ENCODE measurements around the gene EXOSC1. TPM values are rescaled to one million over a fixed set of nuclear protein-coding genes. Genes with fewer than 3 reads are reported as not detected.

The EXOSC1 gene
- total RNA-seq, 4 donors from 2014 or later, result 21.9 to 41.9 (median 30.7) TPM

- peak overlapping the region; percentile 21 to 45 (median 36) for H3K27ac ChIP-seq (replicated peaks in 1 of 4)
- H3K4me1 ChIP-seq, result peaks cover 0 to 7% (median 6%) of the 10 kb centered on the region in 4 donors
- TF ChIP-seq POLR2A (IDR thresholded peaks at IDR 0.05; ENCODE audit: low read depth) (no peak), EP300 (IDR thresholded peaks at IDR 0.05) (no peak), POLR2AphosphoS5 (IDR thresholded peaks at IDR 0.05) (peak in 1 of 2 donors; percentile 40)
- TF ChIP-seq, protein P1, sequence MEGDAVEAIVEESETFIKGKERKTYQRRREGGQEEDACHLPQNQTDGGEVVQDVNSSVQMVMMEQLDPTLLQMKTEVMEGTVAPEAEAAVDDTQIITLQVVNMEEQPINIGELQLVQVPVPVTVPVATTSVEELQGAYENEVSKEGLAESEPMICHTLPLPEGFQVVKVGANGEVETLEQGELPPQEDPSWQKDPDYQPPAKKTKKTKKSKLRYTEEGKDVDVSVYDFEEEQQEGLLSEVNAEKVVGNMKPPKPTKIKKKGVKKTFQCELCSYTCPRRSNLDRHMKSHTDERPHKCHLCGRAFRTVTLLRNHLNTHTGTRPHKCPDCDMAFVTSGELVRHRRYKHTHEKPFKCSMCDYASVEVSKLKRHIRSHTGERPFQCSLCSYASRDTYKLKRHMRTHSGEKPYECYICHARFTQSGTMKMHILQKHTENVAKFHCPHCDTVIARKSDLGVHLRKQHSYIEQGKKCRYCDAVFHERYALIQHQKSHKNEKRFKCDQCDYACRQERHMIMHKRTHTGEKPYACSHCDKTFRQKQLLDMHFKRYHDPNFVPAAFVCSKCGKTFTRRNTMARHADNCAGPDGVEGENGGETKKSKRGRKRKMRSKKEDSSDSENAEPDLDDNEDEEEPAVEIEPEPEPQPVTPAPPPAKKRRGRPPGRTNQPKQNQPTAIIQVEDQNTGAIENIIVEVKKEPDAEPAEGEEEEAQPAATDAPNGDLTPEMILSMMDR (IDR thresholded peaks at IDR 0.05), result peak; percentile 73 to 86 (median 84)
- 68% methylated on average over 4 of the region's 4 CpGs for WGBS
- H3K4me3 ChIP-seq, result no peak overlapping the region
- intact Hi-C loops (cut with DNase I), result loop anchor here (1.0 to 5.0 kb wide), 3 partner anchors 34 to 149 kb away; partner anchors contain the start of genes MMS19 and UBTD1
- no peaks in the 10 kb centered on the region for H3K27me3 ChIP-seq
- no peaks in the 10 kb centered on the region for H3K9me3 ChIP-seq
- H3K36me3 ChIP-seq, result peaks cover 83 to 100% (median 94%) of the 10 kb centered on the region in 4 donors
- DNase-seq (ENCODE audit: extremely low spot score), result no peak
Measured at GRCh38 chr10:97463363-97464132, 17.7 kb upstream of the EXOSC1 start.

DNA sequence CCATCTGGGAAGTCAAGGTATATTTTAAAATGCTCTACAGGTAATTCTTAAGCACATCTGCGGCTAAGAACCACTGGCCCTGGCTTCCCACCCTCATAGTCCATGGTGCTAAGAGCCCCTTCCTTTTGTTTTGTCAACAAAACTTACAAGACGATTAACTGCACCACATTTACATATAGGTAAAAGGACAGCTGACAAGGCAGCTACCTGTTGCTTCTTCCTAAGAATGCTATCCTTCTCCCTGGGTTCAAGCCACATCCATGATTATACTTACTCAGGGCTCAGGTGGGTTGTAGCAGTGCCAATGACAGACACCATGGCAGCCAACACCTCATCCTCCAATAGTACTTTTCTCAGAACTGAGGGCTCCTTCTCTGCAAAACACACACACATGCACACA is 16.5 kb upstream of the EXOSC1 start:
- Histone ChIP-seq H3K4me1 (peaks cover 0 to 7% (median 6%) of the 10 kb centered on the region in 4 donors), H3K27me3 (no peaks in the 10 kb centered on the region), H3K4me3 (no peak overlapping the region), H3K36me3 (peaks cover 70 to 100% (median 93%) of the 10 kb centered on the region in 4 donors), H3K9me3 (no peaks in the 10 kb centered on the region), H3K27ac (replicated peaks in 1 of 4) (no peak overlapping the region)
- 97% methylated on average over 2 of the region's 2 CpGs for WGBS
- TF ChIP-seq POLR2AphosphoS5 (IDR thresholded peaks at IDR 0.05), result no peak
- TF ChIP-seq, protein P1 (IDR thresholded peaks at IDR 0.05), result no peak
- TF ChIP-seq POLR2A (IDR thresholded peaks at IDR 0.05; ENCODE audit: low read depth), result no peak
- TF ChIP-seq EP300 (IDR thresholded peaks at IDR 0.05), result no peak
- DNase-seq (ENCODE audit: extremely low spot score), result no peak
- intact Hi-C loops (cut with DNase I), result loop anchor here (5.0 kb wide), 2 partner anchors 35 to 150 kb away; partner anchors contain the start of genes MMS19 and UBTD1

DNA sequence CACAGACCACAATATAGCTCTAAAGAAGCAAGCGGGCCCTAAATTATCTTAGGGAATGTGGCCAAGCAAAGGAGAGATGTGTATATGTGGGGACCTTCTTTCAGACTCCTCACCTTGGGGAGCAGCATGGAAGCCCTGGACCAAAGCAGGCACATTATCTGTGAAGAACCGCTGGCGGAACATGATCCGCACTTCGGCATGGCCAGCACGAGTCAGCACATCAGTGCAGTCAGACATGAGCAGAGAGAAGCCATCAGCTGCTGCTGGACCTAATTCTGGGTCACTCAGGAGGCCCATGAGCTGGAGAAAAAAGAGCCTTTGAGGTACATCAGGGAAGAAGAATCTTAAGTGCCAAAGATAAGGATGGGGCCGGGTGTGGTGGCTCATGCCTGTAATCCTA is 14.1 kb upstream of the EXOSC1 start:
- Histone ChIP-seq H3K36me3 (peaks cover 65 to 100% (median 90%) of the 10 kb centered on the region in 4 donors), H3K27me3 (no peaks in the 10 kb centered on the region), H3K4me3 (no peak overlapping the region), H3K9me3 (no peaks in the 10 kb centered on the region), H3K27ac (replicated peaks in 1 of 4) (peak overlapping the region in 1 of 4 donors; percentile 52), H3K4me1 (peaks cover under 1 to 11% (median 7%) of the 10 kb centered on the region in 4 donors)
- 75% methylated on average over 7 of the region's 7 CpGs for WGBS
- intact Hi-C loops (cut with DNase I), result loop anchor here (5.0 kb wide), 2 partner anchors 37 to 152 kb away; partner anchors contain the start of genes MMS19 and UBTD1
- TF ChIP-seq, protein P1 (IDR thresholded peaks at IDR 0.05), result no peak
- TF ChIP-seq POLR2A (IDR thresholded peaks at IDR 0.05; ENCODE audit: low read depth), result no peak
- no peak for TF ChIP-seq POLR2AphosphoS5 (IDR thresholded peaks at IDR 0.05)
- TF ChIP-seq EP300 (IDR thresholded peaks at IDR 0.05), result no peak
- no peak for DNase-seq (ENCODE audit: extremely low spot score)

DNA sequence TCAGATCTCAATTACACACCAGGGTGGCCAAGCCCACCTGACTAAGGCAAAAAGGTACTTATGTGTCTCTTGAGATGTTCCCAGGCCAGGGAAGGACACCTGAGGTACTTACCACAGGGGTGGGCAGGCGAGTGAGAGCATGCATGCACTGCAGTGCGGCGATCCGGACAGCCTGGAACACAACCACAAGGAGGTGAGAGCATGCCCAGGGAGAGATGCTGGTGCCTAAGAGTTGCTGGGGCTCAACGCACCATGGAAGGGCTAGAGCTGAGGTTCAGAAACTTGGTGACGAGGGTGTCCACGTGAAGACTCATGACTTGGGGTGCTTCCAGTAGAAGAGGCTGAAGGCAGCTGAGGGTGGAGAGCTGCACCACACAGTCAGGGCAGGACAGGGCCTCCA is 13.3 kb upstream of the EXOSC1 start:
- H3K27me3 ChIP-seq, result no peaks in the 10 kb centered on the region
- intact Hi-C loops (cut with DNase I), result no loop called here
- no peak overlapping the region for H3K27ac ChIP-seq (replicated peaks in 1 of 4)
- H3K4me1 ChIP-seq, result peaks cover 7 to 19% (median 12%) of the 10 kb centered on the region in 4 donors
- no peaks in the 10 kb centered on the region for H3K9me3 ChIP-seq
- no peak for DNase-seq (ENCODE audit: extremely low spot score)
- H3K4me3 ChIP-seq, result no peak overlapping the region
- WGBS, result 97% methylated on average over 6 of the region's 7 CpGs
- peaks cover 58 to 100% (median 85%) of the 10 kb centered on the region in 4 donors for H3K36me3 ChIP-seq
- TF ChIP-seq POLR2AphosphoS5 (IDR thresholded peaks at IDR 0.05) (no peak), POLR2A (IDR thresholded peaks at IDR 0.05; ENCODE audit: low read depth) (no peak), EP300 (IDR thresholded peaks at IDR 0.05) (no peak)
- TF ChIP-seq, protein P1 (IDR thresholded peaks at IDR 0.05), result no peak

Measured in esophagus muscularis mucosa (tissue), 4 donors.